ENCODE results near the gene UGT1A7. TPM values are rescaled to one million over a fixed set of nuclear protein-coding genes. Genes with fewer than 3 reads are reported as not detected.

The UGT1A7 gene
- total RNA-seq, 1 experiment from 2014 or later: not detected

DNA sequence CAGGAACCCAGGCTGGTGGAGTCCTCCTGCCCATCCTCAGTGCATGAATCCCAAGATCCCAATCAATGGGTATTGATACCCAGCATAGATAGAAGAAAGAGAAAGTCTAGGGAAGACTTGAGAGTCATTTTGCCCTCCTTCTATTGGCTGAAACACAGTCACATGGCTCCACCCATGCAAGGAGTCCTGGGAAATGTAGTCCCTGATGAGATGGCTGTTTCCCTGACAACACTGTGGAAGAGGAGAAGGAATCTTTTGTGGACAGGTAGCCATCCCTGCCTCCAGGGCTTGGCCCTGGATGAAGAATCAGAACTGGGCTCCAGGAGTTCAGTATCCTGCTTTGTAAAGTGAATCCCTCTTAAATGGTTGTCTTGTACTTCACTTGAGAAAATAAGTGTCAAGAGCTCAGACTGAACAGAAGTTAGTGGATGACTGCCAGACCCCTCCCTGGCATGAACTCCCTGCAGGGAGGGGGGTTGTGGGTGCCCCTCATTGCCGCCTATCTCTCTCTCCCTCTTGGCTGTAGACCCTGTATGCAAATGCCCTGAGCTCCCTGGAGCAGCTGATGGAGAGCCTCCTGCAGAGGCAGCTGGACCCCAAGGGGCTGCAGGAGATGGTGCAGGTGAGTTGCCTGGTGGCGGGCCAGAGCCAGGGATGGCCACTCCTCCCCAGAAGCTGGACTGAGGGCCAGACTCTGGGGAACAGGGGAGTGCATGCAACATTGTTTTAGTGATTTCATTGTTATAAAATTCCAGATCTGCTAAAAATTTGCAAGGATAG is 132.5 kb downstream of the UGT1A7 start:
- Mint-ChIP-seq H3K9me3 (ENCODE audit: unreplicated experiment) (no peaks in the 10 kb centered on the region), H3K27ac (ENCODE audit: low read depth, unreplicated experiment) (no peak overlapping the region), H3K4me3 (ENCODE audit: unreplicated experiment) (no peak overlapping the region), H3K4me1 (ENCODE audit: insufficient read depth, unreplicated experiment) (no peaks in the 10 kb centered on the region), H3K27me3 (ENCODE audit: insufficient read depth, unreplicated experiment) (peaks cover 12% of the 10 kb centered on the region), H3K36me3 (ENCODE audit: insufficient read depth, unreplicated experiment) (no peaks in the 10 kb centered on the region)
- CTCF ChIA-PET: interaction anchor here (0.7 kb wide), 1 partner anchor 103 kb away, joined by 3 read pairs; no protein-coding TSS in a partner anchor
- POLR2A ChIA-PET: no interaction called here
- peak; percentile 16 for DNase-seq (ENCODE audit: unreplicated experiment)
- TF ChIP-seq, protein P1, sequence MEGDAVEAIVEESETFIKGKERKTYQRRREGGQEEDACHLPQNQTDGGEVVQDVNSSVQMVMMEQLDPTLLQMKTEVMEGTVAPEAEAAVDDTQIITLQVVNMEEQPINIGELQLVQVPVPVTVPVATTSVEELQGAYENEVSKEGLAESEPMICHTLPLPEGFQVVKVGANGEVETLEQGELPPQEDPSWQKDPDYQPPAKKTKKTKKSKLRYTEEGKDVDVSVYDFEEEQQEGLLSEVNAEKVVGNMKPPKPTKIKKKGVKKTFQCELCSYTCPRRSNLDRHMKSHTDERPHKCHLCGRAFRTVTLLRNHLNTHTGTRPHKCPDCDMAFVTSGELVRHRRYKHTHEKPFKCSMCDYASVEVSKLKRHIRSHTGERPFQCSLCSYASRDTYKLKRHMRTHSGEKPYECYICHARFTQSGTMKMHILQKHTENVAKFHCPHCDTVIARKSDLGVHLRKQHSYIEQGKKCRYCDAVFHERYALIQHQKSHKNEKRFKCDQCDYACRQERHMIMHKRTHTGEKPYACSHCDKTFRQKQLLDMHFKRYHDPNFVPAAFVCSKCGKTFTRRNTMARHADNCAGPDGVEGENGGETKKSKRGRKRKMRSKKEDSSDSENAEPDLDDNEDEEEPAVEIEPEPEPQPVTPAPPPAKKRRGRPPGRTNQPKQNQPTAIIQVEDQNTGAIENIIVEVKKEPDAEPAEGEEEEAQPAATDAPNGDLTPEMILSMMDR (IDR thresholded peaks at IDR 0.05; ENCODE audit: unreplicated experiment): no peak
- BruUV-seq (replicated peaks): no TSS peak
- intact Hi-C loops (cut with micrococcal nuclease): no loop called here

DNA sequence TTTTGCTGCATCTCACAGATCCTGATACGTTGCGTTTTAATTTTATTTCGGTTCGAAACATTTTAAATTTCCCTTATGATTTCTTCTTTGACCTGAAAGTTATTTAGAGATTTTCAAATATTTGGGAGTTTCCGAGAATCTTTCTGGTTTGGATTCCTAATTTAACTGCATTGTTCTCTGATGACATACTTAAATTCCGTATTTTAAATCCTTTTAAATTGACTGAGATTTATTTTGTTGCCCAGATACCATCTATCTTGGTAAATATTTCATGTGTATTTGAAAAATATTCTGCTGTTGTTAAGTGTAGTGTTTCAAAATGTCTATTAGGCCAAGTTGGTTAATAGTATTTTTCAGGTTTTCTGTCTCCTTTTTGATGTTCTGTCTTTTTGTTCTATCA is 134.2 kb downstream of the UGT1A7 start:
- TF ChIP-seq, protein P1 (IDR thresholded peaks at IDR 0.05; ENCODE audit: unreplicated experiment): no peak
- CTCF ChIA-PET: no interaction called here
- POLR2A ChIA-PET: no interaction called here
- no peak overlapping the region for H3K27ac Mint-ChIP-seq (ENCODE audit: low read depth, unreplicated experiment)
- H3K36me3 Mint-ChIP-seq (ENCODE audit: insufficient read depth, unreplicated experiment): no peaks in the 10 kb centered on the region
- no peaks in the 10 kb centered on the region for H3K4me1 Mint-ChIP-seq (ENCODE audit: insufficient read depth, unreplicated experiment)
- no peak overlapping the region for H3K4me3 Mint-ChIP-seq (ENCODE audit: unreplicated experiment)
- H3K9me3 Mint-ChIP-seq (ENCODE audit: unreplicated experiment): no peaks in the 10 kb centered on the region
- no peak for DNase-seq (ENCODE audit: unreplicated experiment)
- no TSS peak for BruUV-seq (replicated peaks)
- no peaks in the 10 kb centered on the region for H3K27me3 Mint-ChIP-seq (ENCODE audit: insufficient read depth, unreplicated experiment)
- intact Hi-C loops (cut with micrococcal nuclease): no loop called here

DNA sequence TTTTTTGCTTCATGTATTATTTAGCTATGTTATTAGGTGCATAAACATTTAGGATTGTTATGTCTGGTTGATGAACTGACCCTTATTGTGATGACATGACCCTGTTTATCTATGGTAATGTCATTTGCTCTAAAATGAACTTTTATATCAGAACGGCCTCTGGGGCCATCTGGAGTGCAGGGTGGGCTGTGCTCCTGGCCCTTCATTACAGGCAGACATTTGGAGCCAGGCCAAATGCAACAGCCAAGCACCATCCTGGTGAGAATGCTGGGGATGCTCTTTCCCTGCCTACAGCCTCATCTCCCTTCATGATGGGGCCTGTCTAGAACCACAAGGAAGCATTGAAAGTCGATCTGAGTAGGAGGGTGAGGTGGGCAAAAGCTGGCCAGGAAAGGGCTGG is 134.6 kb downstream of the UGT1A7 start:
- BruUV-seq (replicated peaks): no TSS peak
- H3K27me3 Mint-ChIP-seq (ENCODE audit: insufficient read depth, unreplicated experiment): no peaks in the 10 kb centered on the region
- intact Hi-C loops (cut with micrococcal nuclease): no loop called here
- H3K27ac Mint-ChIP-seq (ENCODE audit: low read depth, unreplicated experiment): no peak overlapping the region
- H3K9me3 Mint-ChIP-seq (ENCODE audit: unreplicated experiment): no peaks in the 10 kb centered on the region
- no peak for DNase-seq (ENCODE audit: unreplicated experiment)
- TF ChIP-seq, protein P1 (IDR thresholded peaks at IDR 0.05; ENCODE audit: unreplicated experiment): no peak
- no peaks in the 10 kb centered on the region for H3K36me3 Mint-ChIP-seq (ENCODE audit: insufficient read depth, unreplicated experiment)
- H3K4me1 Mint-ChIP-seq (ENCODE audit: insufficient read depth, unreplicated experiment): no peaks in the 10 kb centered on the region
- POLR2A ChIA-PET: no interaction called here
- CTCF ChIA-PET: no interaction called here
- H3K4me3 Mint-ChIP-seq (ENCODE audit: unreplicated experiment): no peak overlapping the region

DNA sequence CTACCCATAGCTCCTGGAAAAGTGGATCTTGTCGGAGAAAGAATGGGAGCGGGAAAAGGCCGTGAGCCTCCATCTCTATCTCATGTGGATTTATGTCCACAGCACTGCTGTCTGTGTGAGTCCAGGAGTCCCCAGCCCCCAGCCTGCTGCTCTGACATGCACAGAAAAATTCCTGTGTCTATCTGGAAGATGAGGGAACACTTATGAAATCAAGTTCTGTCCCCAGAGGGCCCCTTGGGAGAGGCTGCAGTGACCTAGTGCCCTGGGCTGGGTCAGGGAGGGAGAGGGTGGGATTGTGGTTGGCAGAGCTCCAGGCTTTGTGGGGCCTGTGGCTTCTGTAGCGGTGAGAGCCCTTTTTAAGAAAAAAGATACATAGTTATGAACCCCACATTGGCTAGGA is 135.1 kb downstream of the UGT1A7 start:
- TF ChIP-seq, protein P1 (IDR thresholded peaks at IDR 0.05; ENCODE audit: unreplicated experiment): no peak
- no peaks in the 10 kb centered on the region for H3K4me1 Mint-ChIP-seq (ENCODE audit: insufficient read depth, unreplicated experiment)
- H3K4me3 Mint-ChIP-seq (ENCODE audit: unreplicated experiment): no peak overlapping the region
- H3K27ac Mint-ChIP-seq (ENCODE audit: low read depth, unreplicated experiment): no peak overlapping the region
- H3K36me3 Mint-ChIP-seq (ENCODE audit: insufficient read depth, unreplicated experiment): no peaks in the 10 kb centered on the region
- intact Hi-C loops (cut with micrococcal nuclease): no loop called here
- CTCF ChIA-PET: no interaction called here
- POLR2A ChIA-PET: interaction anchor here (1.1 kb wide), 1 partner anchor 56 kb away, joined by 3 read pairs; no protein-coding TSS in a partner anchor
- no TSS peak for BruUV-seq (replicated peaks)
- no peaks in the 10 kb centered on the region for H3K9me3 Mint-ChIP-seq (ENCODE audit: unreplicated experiment)
- no peak for DNase-seq (ENCODE audit: unreplicated experiment)
- H3K27me3 Mint-ChIP-seq (ENCODE audit: insufficient read depth, unreplicated experiment): no peaks in the 10 kb centered on the region
